NB4 (cell line): Measurements from ENCODE around the gene TET2.

Experiments used
- DNase-seq: peaks from one replicate; pipeline ENCODE4 v3.0.0; 2010; ENCODE audit warnings: low read depth
- H3K4me3 ChIP-seq: one replicate; pipeline ENCODE4 v1.5.1; 2011; ENCODE audit warnings: mild to moderate bottlenecking, low read depth, low read length, moderate library complexity
- MAX ChIP-seq: IDR thresholded peaks from 2 replicates; pipeline ENCODE4 v1.6.1; 2011; ENCODE audit warnings: low read depth, low read length
- MYC ChIP-seq: IDR thresholded peaks from 2 replicates; pipeline ENCODE4 v1.6.1; 2011; ENCODE audit warnings: low read depth, low read length
- POLR2A ChIP-seq: IDR thresholded peaks from 2 replicates; pipeline ENCODE4 v1.6.1; 2011; ENCODE audit warnings: mild to moderate bottlenecking; ENCODE audit not compliant: insufficient read length; ENCODE audit errors: extremely low read depth
- TF ChIP-seq, protein P1 (sequence below): IDR thresholded peaks from one replicate; pipeline ENCODE4 v1.5.1; 2012; ENCODE audit warnings: low read depth, low read length

TET2 gene

DNA sequence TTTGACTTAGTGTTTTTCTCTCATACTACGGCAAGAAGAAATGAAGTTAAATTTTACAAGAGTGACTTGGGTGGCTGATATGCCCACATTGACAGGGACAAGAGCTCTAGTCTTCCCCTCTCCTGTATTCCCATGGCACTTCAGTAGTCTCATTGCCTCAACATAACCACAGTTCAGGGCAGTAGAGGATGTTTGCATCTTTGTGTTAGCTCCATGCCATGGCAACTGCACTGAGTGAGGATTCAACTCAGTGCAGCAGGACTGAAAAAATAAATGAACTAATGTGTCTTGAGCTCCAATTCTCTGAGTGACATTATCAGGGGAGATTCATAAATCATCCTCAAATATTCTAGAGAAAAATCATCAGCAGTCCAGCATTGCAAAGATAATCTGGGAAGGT, 78.8 kb downstream of the TET2 start:
- no peak for DNase-seq
- no peak overlapping the region for H3K4me3 ChIP-seq
- TF ChIP-seq, protein P1, sequence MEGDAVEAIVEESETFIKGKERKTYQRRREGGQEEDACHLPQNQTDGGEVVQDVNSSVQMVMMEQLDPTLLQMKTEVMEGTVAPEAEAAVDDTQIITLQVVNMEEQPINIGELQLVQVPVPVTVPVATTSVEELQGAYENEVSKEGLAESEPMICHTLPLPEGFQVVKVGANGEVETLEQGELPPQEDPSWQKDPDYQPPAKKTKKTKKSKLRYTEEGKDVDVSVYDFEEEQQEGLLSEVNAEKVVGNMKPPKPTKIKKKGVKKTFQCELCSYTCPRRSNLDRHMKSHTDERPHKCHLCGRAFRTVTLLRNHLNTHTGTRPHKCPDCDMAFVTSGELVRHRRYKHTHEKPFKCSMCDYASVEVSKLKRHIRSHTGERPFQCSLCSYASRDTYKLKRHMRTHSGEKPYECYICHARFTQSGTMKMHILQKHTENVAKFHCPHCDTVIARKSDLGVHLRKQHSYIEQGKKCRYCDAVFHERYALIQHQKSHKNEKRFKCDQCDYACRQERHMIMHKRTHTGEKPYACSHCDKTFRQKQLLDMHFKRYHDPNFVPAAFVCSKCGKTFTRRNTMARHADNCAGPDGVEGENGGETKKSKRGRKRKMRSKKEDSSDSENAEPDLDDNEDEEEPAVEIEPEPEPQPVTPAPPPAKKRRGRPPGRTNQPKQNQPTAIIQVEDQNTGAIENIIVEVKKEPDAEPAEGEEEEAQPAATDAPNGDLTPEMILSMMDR: no peak
- no peak for TF ChIP-seq POLR2A
- no peak for TF ChIP-seq MYC
- no peak for TF ChIP-seq MAX

DNA sequence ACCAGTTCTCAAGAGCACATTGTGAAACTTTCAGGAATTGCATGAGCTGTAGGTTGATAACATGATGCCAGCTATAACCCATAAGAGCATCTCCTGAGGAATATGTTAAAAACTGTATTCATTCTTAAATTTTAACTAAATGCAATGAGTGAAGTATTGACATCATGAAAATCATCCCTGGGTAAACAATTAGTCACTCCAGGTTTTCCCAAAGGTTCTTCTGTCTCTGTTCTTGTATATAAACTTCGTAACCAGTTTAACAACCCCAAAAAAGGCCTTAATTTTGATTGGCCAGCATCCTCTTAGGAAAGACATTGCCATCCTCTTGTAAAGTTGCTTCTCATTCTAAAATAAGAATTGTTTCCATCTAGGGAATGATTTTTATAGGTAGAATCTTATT, 80.4 kb downstream of the TET2 start:
- no peak for DNase-seq
- no peak overlapping the region for H3K4me3 ChIP-seq
- no peak for TF ChIP-seq MAX
- TF ChIP-seq, protein P1: no peak
- no peak for TF ChIP-seq MYC
- TF ChIP-seq POLR2A: no peak

- H3K4me3 ChIP-seq: no peak overlapping the region
- TF ChIP-seq POLR2A (no peak), MYC (no peak), MAX (no peak)
- TF ChIP-seq, protein P1: no peak
- DNase-seq: no peak
Observed at GRCh38 chr4:105230287-105230686, 83.6 kb downstream of the TET2 start.

GRCh38 chr4:105232374-105232773, 85.7 kb downstream of the TET2 start:
- no peak overlapping the region for H3K4me3 ChIP-seq
- TF ChIP-seq MYC (no peak), POLR2A (no peak), MAX (no peak)
- TF ChIP-seq, protein P1: no peak
- no peak for DNase-seq

DNA sequence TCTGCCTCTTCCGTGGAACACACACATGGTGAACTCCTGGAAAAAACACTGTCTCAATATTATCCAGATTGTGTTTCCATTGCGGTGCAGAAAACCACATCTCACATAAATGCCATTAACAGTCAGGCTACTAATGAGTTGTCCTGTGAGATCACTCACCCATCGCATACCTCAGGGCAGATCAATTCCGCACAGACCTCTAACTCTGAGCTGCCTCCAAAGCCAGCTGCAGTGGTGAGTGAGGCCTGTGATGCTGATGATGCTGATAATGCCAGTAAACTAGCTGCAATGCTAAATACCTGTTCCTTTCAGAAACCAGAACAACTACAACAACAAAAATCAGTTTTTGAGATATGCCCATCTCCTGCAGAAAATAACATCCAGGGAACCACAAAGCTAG, 87.9 kb downstream of the TET2 start:
- no peak for TF ChIP-seq MAX
- TF ChIP-seq MYC: no peak
- no peak for TF ChIP-seq POLR2A
- TF ChIP-seq, protein P1: no peak
- no peak overlapping the region for H3K4me3 ChIP-seq
- DNase-seq: no peak
